Measurements from ENCODE around the gene SPDYE4. TPM values are rescaled to one million over a fixed set of nuclear protein-coding genes. Genes with fewer than 3 reads are reported as not detected.

The SPDYE4 gene
- total and polyA plus RNA-seq, 2 donors = not detected

DNA sequence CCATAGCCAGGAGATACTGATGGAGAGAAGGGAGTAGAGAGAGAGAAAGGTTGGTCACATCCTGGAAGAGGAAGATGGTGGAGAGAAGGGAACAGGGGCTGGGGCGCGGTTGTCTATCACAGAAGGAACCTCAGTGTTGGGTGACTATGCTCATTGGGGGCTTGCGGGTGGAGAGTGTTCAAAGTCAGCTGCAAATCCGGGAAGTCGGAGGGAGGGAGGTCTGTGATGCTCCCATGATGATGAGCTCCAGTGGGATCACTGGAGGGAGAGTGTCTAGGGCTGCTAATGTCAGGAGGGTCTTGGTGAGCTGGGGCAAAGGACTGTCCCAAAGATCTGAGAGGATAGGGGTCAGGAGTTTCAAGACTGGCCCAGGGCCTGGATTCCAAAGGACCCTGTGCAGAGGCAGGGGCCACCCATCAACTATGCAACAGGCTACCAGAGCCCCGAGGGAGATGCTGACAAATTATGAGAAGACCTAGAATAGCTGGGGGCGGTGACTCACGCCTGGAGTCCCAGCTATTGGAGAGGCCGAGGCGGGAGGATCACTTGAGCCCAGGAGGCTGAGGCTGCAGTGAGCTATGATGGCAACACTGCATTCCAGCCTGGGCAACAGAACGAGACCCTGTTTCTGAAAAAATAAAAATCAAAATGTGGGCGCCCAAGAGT lies 2.6 kb downstream of the SPDYE4 start:
- no peak overlapping the region for H3K4me3 ChIP-seq (ENCODE audit: low read depth, low read length)

DNA sequence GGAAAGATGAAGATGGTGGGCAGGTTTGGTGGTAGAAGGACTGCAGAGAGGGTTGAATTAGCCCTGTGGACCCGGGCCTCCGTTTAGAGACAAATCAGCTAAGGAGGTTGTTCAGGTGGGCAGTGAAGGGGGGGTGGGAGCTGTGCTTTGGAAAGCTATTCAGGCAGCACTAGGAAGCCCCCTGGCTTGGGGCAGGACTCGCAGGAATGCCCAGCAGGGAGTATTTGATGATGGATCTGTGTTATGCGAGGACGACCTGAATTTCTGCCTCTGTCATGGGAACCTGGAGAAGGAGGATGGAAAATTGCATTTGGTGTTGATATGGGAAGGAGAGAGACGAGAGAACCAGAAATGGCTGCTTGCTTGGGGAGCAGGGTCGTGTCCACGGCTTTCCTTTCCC lies 3.5 kb downstream of the SPDYE4 start:
- no peak overlapping the region for H3K4me3 ChIP-seq (ENCODE audit: low read depth, low read length)
- H3K36me3 ChIP-seq (ENCODE audit: insufficient read depth) = no peaks in the 10 kb centered on the region
- 75% methylated on average over 8 of the region's 8 CpGs for WGBS
- no peak overlapping the region for H3K27ac ChIP-seq (ENCODE audit: low read depth)
- DNase-seq (ENCODE audit: extremely low spot score) = no peak
- H3K4me1 ChIP-seq (ENCODE audit: insufficient read depth) = no peaks in the 10 kb centered on the region

More for the DNA sequence above, 2.6 kb downstream of the SPDYE4 start:
- H3K27ac ChIP-seq (ENCODE audit: low read depth) = no peak overlapping the region
- DNase-seq (ENCODE audit: extremely low spot score) = no peak
- H3K36me3 ChIP-seq (ENCODE audit: insufficient read depth) = no peaks in the 10 kb centered on the region
- H3K4me1 ChIP-seq (ENCODE audit: insufficient read depth) = no peaks in the 10 kb centered on the region
- WGBS = 92% methylated on average over 12 of the region's 12 CpGs

- Histone ChIP-seq H3K27ac (ENCODE audit: low read depth) (no peak overlapping the region), H3K36me3 (ENCODE audit: insufficient read depth) (no peaks in the 10 kb centered on the region), H3K4me1 (ENCODE audit: insufficient read depth) (no peaks in the 10 kb centered on the region), H3K4me3 (ENCODE audit: low read depth, low read length) (no peak overlapping the region)
- WGBS = 51% methylated on average over 1 of the region's 1 CpG
- no peak for DNase-seq (ENCODE audit: extremely low spot score)
These were observed 4.3 kb downstream of the SPDYE4 start for GRCh38 chr17:8753976-8754440.

DNA sequence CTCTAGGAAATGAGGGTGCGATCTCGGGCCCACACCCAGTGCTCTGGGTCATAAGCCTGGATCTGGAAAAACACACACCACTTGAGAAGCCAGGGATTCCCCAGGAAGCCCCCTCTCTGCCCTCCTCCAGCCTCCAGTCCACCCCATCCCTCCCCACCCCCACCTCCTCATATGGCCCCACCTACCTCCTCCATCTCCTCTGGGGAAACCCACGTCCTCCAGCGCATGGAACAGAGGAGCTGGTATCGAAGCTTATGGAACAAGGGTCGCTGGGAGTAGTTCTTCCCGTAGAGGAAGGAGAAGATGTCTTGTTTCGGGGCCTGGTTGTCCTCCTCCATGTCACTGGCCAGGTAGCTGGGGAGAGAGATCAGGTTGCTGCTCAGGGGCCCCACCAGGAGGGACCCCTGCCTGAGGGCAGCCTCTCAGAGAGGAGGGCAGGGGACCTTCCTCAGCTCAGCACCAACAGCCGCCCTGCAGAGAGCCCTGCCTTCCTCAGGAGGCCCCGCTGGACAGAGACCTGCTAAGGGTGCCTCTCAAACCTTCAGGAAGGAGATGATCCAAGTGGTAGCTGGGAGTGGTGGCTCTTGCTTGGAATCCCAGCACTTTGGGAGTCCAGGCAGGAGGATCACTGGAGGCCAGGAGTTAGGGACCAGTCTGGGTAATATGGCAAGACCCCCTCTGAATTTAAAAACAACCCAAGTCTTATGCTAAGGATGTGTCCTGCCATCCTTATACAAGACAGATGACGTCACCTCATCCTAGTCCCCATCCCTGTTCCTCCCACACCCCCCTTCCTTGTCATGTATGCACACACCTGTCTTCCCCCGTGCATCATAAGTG lies 5.0 kb downstream of the SPDYE4 start:
- Histone ChIP-seq H3K27ac (ENCODE audit: low read depth) (no peak overlapping the region), H3K4me1 (ENCODE audit: insufficient read depth) (no peaks in the 10 kb centered on the region), H3K4me3 (ENCODE audit: low read depth, low read length) (no peak overlapping the region), H3K36me3 (ENCODE audit: insufficient read depth) (no peaks in the 10 kb centered on the region)
- WGBS = 86% methylated on average over 12 of the region's 12 CpGs
- DNase-seq (ENCODE audit: extremely low spot score) = no peak

DNA sequence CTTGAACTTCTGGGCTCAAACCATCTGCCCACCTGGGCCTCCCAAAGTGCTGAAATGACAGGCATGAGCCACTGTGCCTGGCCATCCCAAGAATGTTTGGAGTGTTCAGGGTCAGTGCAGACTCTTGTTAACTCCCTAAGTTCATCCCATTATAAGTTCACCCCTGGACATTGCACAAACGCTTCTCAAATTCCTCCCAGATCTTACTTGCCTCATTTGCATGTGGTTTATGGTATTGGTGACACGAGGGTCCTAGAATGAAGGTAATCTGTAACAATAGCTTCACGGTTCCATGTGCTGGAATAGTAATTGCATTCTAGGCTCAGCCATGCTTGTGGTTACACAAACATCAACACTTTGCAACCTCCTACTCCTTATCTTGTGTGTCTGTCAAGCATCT lies 8.7 kb downstream of the SPDYE4 start:
- no peak for DNase-seq (ENCODE audit: extremely low spot score)
- H3K4me1 ChIP-seq (ENCODE audit: insufficient read depth) = no peaks in the 10 kb centered on the region
- WGBS = 70% methylated on average over 3 of the region's 3 CpGs
- no peak overlapping the region for H3K27ac ChIP-seq (ENCODE audit: low read depth)
- no peaks in the 10 kb centered on the region for H3K36me3 ChIP-seq (ENCODE audit: insufficient read depth)
- no peak overlapping the region for H3K4me3 ChIP-seq (ENCODE audit: low read depth, low read length)

- Histone ChIP-seq H3K4me1 (ENCODE audit: insufficient read depth) (no peaks in the 10 kb centered on the region), H3K4me3 (ENCODE audit: low read depth, low read length) (no peak overlapping the region), H3K27ac (ENCODE audit: low read depth) (no peak overlapping the region), H3K36me3 (ENCODE audit: insufficient read depth) (no peaks in the 10 kb centered on the region)
- 80% methylated on average over 3 of the region's 3 CpGs for WGBS
- no peak for DNase-seq (ENCODE audit: extremely low spot score)
These were observed 10.6 kb downstream of the SPDYE4 start for GRCh38 chr17:8747742-8748141.

- Histone ChIP-seq H3K36me3 (ENCODE audit: insufficient read depth) (no peaks in the 10 kb centered on the region), H3K4me3 (ENCODE audit: low read depth, low read length) (no peak overlapping the region), H3K4me1 (ENCODE audit: insufficient read depth) (no peaks in the 10 kb centered on the region), H3K27ac (ENCODE audit: low read depth) (no peak overlapping the region)
- DNase-seq (ENCODE audit: extremely low spot score) = no peak
- 17% methylated on average over 9 of the region's 9 CpGs for WGBS
These were observed 11.7 kb downstream of the SPDYE4 start for GRCh38 chr17:8746501-8747236.

- WGBS = under 1% methylated on average over 70 of the region's 70 CpGs
- no peaks in the 10 kb centered on the region for H3K4me1 ChIP-seq (ENCODE audit: insufficient read depth)
- H3K36me3 ChIP-seq (ENCODE audit: insufficient read depth) = no peaks in the 10 kb centered on the region
- peak overlapping the region; percentile 60 for H3K4me3 ChIP-seq (ENCODE audit: low read depth, low read length)
- peak overlapping the region; percentile 7 for H3K27ac ChIP-seq (ENCODE audit: low read depth)
- DNase-seq (ENCODE audit: extremely low spot score) = no peak
These were observed 12.5 kb downstream of the SPDYE4 start for GRCh38 chr17:8745586-8746500.

GRCh38 chr17:8744086-8744785 lies 14.1 kb downstream of the SPDYE4 start:
- 65% methylated on average over 15 of the region's 15 CpGs for WGBS
- H3K4me3 ChIP-seq (ENCODE audit: low read depth, low read length) = no peak overlapping the region
- H3K27ac ChIP-seq (ENCODE audit: low read depth) = no peak overlapping the region
- no peaks in the 10 kb centered on the region for H3K4me1 ChIP-seq (ENCODE audit: insufficient read depth)
- no peaks in the 10 kb centered on the region for H3K36me3 ChIP-seq (ENCODE audit: insufficient read depth)
- DNase-seq (ENCODE audit: extremely low spot score) = no peak

DNA sequence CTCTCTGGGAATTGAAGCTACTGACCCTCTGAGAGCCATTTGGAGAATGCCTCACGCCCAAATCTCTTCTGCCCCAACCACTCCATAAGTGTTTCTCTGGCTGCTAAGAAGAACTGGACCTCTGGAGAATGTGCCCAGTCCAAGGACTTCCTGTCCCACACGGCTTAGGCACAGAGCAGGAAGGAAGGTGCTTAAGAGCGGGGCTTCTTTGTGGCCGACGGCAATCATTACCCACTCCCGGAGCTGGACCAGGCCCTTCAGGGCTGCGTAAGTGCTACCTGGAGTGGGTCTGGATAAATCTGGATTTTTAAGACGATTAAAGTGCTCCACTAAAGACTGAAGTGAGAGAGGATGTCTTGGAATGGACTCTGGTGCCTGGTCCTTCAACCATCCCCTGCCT lies 15.5 kb downstream of the SPDYE4 start:
- no peak overlapping the region for H3K27ac ChIP-seq (ENCODE audit: low read depth)
- WGBS = 84% methylated on average over 8 of the region's 8 CpGs
- no peak overlapping the region for H3K4me3 ChIP-seq (ENCODE audit: low read depth, low read length)

GRCh38 chr17:8742274-8742673 lies 16.1 kb downstream of the SPDYE4 start:
- Histone ChIP-seq H3K4me1 (ENCODE audit: insufficient read depth) (no peaks in the 10 kb centered on the region), H3K36me3 (ENCODE audit: insufficient read depth) (no peaks in the 10 kb centered on the region), H3K4me3 (ENCODE audit: low read depth, low read length) (no peak overlapping the region), H3K27ac (ENCODE audit: low read depth) (no peak overlapping the region)
- DNase-seq (ENCODE audit: extremely low spot score) = no peak
- 93% methylated on average over 5 of the region's 5 CpGs for WGBS

More for the DNA sequence above, 15.5 kb downstream of the SPDYE4 start:
- DNase-seq (ENCODE audit: extremely low spot score) = no peak
- no peaks in the 10 kb centered on the region for H3K4me1 ChIP-seq (ENCODE audit: insufficient read depth)
- no peaks in the 10 kb centered on the region for H3K36me3 ChIP-seq (ENCODE audit: insufficient read depth)

GRCh38 chr17:8741771-8742170 lies 16.6 kb downstream of the SPDYE4 start:
- Histone ChIP-seq H3K27ac (ENCODE audit: low read depth) (no peak overlapping the region), H3K4me1 (ENCODE audit: insufficient read depth) (no peaks in the 10 kb centered on the region), H3K4me3 (ENCODE audit: low read depth, low read length) (no peak overlapping the region), H3K36me3 (ENCODE audit: insufficient read depth) (no peaks in the 10 kb centered on the region)
- DNase-seq (ENCODE audit: extremely low spot score) = no peak
- WGBS = 66% methylated on average over 4 of the region's 4 CpGs
